8988T (cell line): ENCODE results near the gene RASAL3.

Experiments used
- DNase-seq: peaks from one replicate; pipeline ENCODE4 v3.0.0; 2011

RASAL3 gene

GRCh38 chr19:15448778-15449619, 15.3 kb downstream of the RASAL3 start:
- no peak for DNase-seq

DNA sequence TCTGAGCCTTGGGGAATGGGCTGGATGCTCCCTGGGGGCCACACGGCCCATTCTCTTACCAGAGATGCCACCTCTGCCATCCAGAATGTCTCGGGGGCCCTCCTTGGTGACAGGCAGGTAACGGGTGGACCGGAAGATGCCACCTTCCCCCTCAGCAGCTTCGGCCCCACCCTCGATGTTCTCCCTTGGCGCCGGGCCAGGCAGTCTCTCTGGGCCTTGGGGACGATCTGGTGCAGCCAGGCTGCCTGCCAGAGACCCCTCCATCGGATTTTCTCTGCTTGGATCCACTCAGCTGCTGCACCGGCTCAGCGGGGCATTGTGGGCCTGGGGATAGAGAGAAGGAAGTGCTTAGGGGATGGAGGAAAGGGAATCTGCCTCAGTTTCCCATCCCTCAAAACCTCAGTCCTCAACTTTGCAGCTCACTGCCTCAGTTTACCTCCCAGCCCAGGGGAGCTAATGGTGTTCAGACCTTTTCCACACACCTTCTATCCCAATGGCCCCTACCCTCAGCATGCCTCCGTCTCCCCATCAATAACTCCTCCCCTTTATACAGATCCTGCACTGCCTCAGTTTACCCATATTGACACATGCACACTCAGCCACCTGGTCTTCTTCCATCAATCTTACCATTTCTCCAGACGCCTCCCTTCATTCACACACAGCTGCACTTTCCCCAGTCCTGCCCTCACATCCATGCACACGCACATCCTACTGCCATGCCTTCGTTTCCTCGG, 16.1 kb downstream of the RASAL3 start:
- no peak for DNase-seq

- DNase-seq = no peak
Observed at GRCh38 chr19:15447057-15447456, 17.3 kb downstream of the RASAL3 start.

DNA sequence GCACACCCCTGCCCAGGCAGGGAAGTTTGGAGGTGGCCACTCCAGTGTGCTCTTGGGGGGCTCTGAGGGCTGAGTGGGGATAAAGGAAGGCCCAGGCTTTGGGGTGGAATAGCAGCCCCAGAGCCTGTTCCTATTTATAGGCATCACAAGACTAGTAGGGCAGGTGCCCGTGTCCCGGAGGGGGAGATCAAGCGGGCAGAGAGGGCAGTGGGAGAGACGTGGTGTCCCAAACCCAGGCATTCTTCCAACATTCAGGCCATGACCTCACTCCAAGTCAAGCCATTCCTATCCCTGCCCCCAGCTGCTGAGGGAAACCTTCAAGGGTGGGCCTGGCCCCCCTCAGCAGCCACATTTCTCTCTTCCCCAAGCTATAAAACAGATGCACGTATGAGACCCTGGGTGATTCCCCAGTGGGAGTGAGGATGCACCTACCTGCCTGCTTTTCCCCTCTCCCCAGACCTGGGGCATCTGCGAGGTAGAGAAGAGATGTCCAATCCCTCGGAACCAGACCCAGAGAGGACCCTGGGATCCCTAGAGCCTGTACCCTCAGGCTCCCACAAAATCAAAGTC, 18.5 kb downstream of the RASAL3 start:
- DNase-seq = no peak

DNA sequence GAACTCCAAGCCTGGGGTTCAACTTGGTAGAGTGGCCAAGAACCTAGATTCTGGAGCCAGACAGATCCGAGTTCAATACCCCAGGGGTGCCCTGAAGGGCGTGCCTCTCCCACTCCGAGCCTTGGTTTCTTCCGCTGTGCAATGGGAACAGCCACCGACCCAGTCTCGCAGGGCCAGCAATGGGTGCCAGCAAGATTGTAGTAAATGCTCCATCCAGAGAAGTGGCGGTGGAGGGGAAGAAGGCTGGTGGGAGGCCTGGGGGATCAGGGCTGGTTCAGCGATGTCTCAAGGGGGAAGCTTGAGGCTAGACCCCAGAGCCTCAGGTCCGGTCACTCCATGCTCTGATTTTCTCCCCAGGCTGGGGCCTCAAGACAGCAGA, 19.1 kb downstream of the RASAL3 start:
- no peak for DNase-seq

DNA sequence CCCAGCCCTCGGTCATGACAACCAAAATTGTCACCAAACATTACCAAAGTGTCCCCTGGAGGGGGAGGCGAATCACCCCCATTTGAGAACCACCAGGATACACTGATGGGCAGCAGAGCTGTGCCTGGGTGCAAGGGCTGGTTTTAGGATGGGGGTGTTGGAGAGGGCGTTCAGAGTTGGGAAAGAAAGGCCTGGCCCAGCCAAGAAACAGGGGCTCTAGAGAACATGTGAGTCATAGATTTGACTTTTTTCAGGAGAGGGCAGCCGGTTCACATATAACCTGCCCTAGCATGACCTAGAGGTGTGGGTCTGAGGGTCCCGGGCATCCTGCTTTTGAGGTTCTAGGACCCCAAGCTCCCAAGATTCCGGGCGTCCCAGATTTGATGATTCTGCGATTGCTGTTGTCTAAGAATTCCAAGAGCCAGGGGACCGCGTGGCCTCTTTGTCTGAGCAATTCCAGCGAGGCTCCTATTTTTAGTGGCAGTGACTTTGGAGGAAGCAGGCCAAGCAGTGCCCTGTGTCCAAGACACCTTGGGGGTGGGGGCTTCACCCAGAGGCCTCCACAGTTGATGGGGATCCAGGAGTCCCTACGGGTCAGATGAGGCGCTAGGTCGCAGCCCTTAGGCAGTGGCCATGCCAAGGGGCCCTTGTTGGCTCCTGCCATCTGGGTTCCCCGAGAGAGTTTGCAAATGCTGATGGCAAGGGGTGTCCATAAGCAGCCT, 19.7 kb downstream of the RASAL3 start:
- no peak for DNase-seq

DNA sequence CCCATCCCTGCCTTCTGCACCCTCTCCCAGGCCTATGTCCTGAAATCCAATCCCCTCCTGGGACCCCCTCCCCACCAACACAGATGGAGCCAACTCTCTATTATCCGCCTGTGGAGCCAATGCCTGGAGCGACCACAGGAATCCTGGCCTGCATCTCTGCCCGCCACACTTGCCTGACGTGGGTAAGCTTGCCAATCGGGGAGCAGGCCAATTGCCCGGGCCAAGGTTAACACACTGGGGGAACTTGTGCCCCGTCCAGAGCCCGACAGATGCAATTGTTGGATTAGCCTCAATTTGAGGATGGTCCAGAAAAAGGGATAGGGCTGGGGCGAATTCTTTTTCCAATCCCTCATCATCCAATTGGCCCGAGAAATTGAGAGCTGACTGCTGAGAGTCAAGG, 20.5 kb downstream of the RASAL3 start:
- no peak for DNase-seq

DNA sequence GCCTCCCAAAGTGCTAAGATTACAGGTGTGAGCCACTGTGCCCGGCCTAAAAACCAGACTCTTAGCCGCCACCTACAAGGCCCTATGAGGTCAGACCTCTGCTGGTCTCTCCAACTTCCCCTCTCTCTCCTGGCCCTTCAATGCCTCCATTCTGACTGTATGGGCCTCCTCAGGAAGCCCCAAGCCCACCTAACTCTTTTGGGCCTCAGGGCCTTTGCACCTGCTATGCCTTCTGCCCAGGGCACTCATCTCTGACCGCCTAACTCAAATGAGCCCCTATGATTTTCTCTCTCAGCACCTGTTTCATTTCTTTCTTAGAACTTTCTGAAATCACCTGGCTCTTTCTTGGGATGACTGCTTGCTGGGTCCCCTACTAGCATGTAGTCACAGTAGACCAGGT, 21.0 kb downstream of the RASAL3 start:
- no peak for DNase-seq

- no peak for DNase-seq
Observed at GRCh38 chr19:15442142-15442920, 22.0 kb downstream of the RASAL3 start.

GRCh38 chr19:15441317-15441716, 23.0 kb downstream of the RASAL3 start:
- DNase-seq = no peak

GRCh38 chr19:15439821-15440641, 24.3 kb downstream of the RASAL3 start:
- DNase-seq = no peak

- no peak for DNase-seq
Observed at GRCh38 chr19:15439078-15439799, 25.1 kb downstream of the RASAL3 start.

GRCh38 chr19:15438577-15438976, 25.8 kb downstream of the RASAL3 start:
- DNase-seq = no peak

GRCh38 chr19:15438124-15438496, 26.2 kb downstream of the RASAL3 start:
- DNase-seq = no peak

DNA sequence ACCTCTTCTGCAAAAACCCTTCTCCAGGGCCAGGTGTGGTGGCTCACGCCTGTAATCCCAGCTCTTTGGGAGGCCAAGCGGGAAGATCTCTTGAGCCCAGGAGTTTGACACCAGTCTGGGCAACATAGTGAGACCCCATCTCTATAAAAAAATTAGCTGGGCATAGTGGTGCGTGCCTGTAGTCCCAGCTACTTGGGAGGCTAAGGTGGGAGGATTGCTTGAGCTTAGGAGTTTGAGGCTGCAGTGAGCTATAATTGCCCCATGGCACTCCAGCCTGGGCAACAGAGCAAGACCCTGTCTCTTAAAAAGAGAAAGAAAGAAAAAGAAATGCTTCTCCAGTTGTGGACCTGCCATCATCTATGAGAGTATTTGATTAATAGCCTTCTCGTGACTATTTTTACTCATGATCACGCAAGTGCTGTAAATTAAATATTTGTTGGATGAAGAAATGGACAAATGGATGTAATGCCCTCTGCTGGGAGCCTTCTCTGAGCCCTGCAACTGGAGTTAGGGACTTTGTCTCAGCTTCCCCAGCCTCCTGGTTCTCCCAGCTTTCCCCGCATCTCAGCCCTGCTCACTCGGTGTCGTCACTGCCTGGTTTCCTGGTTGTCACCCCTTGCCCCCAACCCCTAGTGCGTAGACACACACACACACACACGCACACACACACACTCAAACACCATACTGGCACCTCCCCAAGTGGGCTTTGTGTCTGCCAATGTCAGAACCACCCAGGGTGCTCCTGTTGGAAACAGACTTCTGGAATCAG, 26.8 kb downstream of the RASAL3 start:
- no peak for DNase-seq

- DNase-seq = no peak
Observed at GRCh38 chr19:15436826-15437110, 27.6 kb downstream of the RASAL3 start.

DNA sequence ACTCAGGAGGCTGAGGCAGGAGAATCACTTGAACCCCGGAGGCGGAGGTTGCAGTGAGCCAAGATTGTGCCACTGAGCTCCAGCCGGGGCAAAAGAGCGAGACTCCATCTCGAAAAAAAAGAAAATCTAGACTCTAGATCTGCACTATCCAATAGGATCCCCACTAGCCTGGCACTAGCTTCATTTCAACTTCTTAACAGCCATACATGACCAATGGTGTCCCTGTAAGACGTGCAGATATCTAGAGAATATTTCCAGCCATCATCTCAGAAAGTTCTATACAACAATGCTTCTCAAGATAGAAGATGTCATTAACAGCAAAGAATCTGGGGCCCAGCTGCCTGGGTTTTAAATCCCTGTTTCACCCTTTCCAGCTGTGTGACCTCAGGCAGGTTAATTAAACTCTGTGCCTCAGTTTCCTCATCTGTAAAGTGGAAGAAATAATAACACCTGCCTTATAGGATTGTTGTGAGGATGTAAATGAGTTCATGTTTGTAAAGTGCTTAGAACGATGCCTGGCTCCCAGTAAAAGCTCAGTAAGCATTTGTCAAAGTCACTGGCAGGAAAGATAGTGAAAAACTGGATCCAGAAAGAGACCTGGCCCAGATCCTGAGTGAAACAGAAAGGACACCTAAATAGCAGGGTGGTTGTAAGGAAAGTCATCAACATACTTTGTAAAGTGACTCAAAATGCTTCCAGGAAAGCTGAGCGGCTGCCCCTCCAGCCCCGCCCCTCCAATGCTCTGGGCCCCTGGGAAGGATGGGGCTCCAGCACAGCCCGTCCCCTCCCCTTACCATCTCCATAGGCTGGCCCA, 28.1 kb downstream of the RASAL3 start:
- DNase-seq = no peak

DNA sequence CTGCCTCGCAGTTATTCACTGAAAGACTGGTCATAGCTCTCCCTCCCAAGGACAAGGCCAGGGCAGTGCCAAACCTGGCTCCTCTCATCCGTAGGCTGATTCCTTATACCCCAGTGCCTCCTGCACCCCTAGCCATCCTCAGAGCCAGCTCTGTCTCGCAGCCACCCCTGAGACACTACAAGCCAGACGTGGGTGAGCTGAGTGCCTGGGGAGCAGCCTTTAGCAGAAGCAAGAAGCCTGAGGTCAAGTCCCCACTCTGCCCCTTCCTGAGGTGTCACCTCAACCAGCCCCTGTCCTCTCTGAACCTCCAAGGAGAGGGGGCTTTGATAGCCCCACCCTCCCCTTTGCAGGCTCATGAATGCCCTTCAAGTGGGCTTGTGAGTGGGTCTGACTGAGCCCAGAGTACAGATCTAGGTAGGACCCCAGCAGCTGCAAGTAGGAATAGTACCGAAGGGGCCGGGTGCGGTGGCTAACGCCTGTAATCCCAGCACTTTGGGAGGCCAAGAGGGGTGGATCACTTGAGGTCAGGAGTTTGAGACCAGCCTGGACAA, 30.8 kb downstream of the RASAL3 start:
- DNase-seq = no peak
